Endothelial cell of umbilical vein (primary cell): ENCODE results near the gene MAPKBP1. TPM values are rescaled to one million over a fixed set of nuclear protein-coding genes. Genes with fewer than 3 reads are reported as not detected.

Experiments used
- BruUV-seq: library from RNA; stranded (reverse); fragments of 400-500 nt; replicated peaks from 2 replicates; lab custom pipeline; 2021; lab: Mats Ljungman, UMichigan
- CTCF ChIA-PET: fragments of 300-600, 350-600 bp; sonication (Branson Sonifier 250); formaldehyde crosslinking; loops from one replicate; lab custom pipeline; 2021; ENCODE audit warnings: antibody characterized with exemption, inconsistent platforms; lab: Charles Lee
- POLR2A ChIA-PET: fragments of 300-600, 350-600 bp; sonication (Branson Sonifier 250); formaldehyde crosslinking; loops from one replicate; lab custom pipeline; 2021; ENCODE audit warnings: antibody characterized with exemption, inconsistent platforms; lab: Charles Lee
- DNase-seq: peaks from one replicate; pipeline ENCODE4 v3.0.0-alpha.2; 2011; ENCODE audit warnings: low read depth, low spot score
- FAIRE-seq: peaks from 2 replicates; lab custom pipeline; 2011; peaks lifted over from hg19 to GRCh38; lab: Jason Lieb, UNC
- H2AFZ ChIP-seq: 2 replicates; pipeline ENCODE4 v1.6.0; 2012; ENCODE audit warnings: low read depth, low read length, control low read depth, inconsistent platforms
- H3K27ac ChIP-seq: 2 replicates; pipeline ENCODE4 v1.5.1; 2011; ENCODE audit warnings: low read depth, mild to moderate bottlenecking, control low read depth, low read length, moderate library complexity; ENCODE audit not compliant: insufficient read depth
- H3K27me3 ChIP-seq, 2 experiments: 2 replicates each; pipeline versions ENCODE4 v1.6.0 to v1.6.1; 2011; ENCODE audit warnings: low read length in 2 of 2, mixed read lengths in 1 of 2; ENCODE audit not compliant: control insufficient read depth in 2 of 2, insufficient read depth in 2 of 2
- H3K36me3 ChIP-seq, 2 experiments: 2 replicates in 1 of 2; 3 replicates in 1 of 2; pipeline ENCODE4 v1.5.1; 2011; ENCODE audit warnings: low read length in 2 of 2, mild to moderate bottlenecking in 1 of 2, moderate library complexity in 1 of 2; ENCODE audit not compliant: control insufficient read depth in 2 of 2, insufficient read depth in 2 of 2; ENCODE audit errors: extremely low read depth in 1 of 2
- H3K4me1 ChIP-seq: 3 replicates; pipeline ENCODE4 v1.5.1; 2011; ENCODE audit warnings: mild to moderate bottlenecking, low read length; ENCODE audit not compliant: control insufficient read depth, insufficient read depth; ENCODE audit errors: extremely low read depth
- H3K4me2 ChIP-seq: 2 replicates; pipeline ENCODE4 v1.6.1; 2011; ENCODE audit warnings: low read length, control low read depth, mixed read lengths; ENCODE audit not compliant: insufficient read depth
- H3K4me3 ChIP-seq, 3 experiments: fragments of 200-600 bp in 1 of 3; sonication (generic), shearing (Covaris generic) in 1 of 3; replicated peaks in 1 of 3; 2 replicates each; pipeline ENCODE4 v1.5.1; 2011 to 2016; ENCODE audit warnings: control low read depth in 3 of 3, low read length in 3 of 3, mild to moderate bottlenecking in 2 of 3, inconsistent platforms in 1 of 3, low read depth in 1 of 3, moderate library complexity in 1 of 3; ENCODE audit not compliant: insufficient read depth in 1 of 3
- H3K79me2 ChIP-seq: 2 replicates; pipeline ENCODE4 v1.6.0; 2012; ENCODE audit warnings: low read length, inconsistent platforms; ENCODE audit not compliant: control insufficient read depth, insufficient read depth
- H3K9ac ChIP-seq: replicated peaks from 2 replicates; pipeline ENCODE3; 2011; ENCODE audit warnings: low read length, control low read depth; ENCODE audit not compliant: insufficient read depth; ENCODE audit errors: extremely low read depth
- H3K9me1 ChIP-seq: replicated peaks from 3 replicates; pipeline ENCODE4 v1.6.0; 2011; ENCODE audit warnings: mild to moderate bottlenecking, low read length; ENCODE audit not compliant: control insufficient read depth, insufficient read depth; ENCODE audit errors: extremely low read depth
- H3K9me3 ChIP-seq: replicated peaks from 2 replicates; pipeline ENCODE4 v1.5.1; 2012; ENCODE audit warnings: low read length, inconsistent platforms; ENCODE audit not compliant: control insufficient read depth, insufficient read depth
- H4K20me1 ChIP-seq: replicated peaks from 2 replicates; pipeline ENCODE3; 2011; ENCODE audit warnings: mild to moderate bottlenecking, low read length; ENCODE audit not compliant: control insufficient read depth, insufficient read depth; ENCODE audit errors: extremely low read depth
- CTCF ChIP-seq, 2 donors: IDR thresholded peaks; 1 replicate in 1 of 2; 2 replicates in 1 of 2; pipeline ENCODE4 v1.5.1; 2011; ENCODE audit warnings: low read length in 2 of 2, mild to moderate bottlenecking in 2 of 2, moderate library complexity in 2 of 2, control low read depth in 1 of 2, inconsistent platforms in 1 of 2, low read depth in 1 of 2; ENCODE audit not compliant: insufficient read depth in 1 of 2; ENCODE audit errors: extremely low read depth in 1 of 2
- EZH2 ChIP-seq: IDR thresholded peaks from 2 replicates; pipeline ENCODE4 v1.6.1; 2012; ENCODE audit warnings: borderline replicate concordance, low read depth, mild to moderate bottlenecking, moderate library complexity, low read length, inconsistent platforms; ENCODE audit not compliant: severe bottlenecking
- FOS ChIP-seq: IDR thresholded peaks from 2 replicates; pipeline ENCODE4 v1.6.1; 2011; ENCODE audit warnings: mild to moderate bottlenecking, low read length, moderate library complexity, borderline replicate concordance; ENCODE audit not compliant: insufficient read depth
- GATA2 ChIP-seq: IDR thresholded peaks from 2 replicates; pipeline ENCODE4 v1.7.0; 2011; ENCODE audit warnings: low read depth, mild to moderate bottlenecking, moderate library complexity, mixed read lengths, low read length; ENCODE audit not compliant: insufficient read length, insufficient read depth
- JUN ChIP-seq: IDR thresholded peaks from 2 replicates; pipeline ENCODE4 v1.6.1; 2011; ENCODE audit warnings: borderline replicate concordance, low read depth; ENCODE audit not compliant: insufficient read length, insufficient read depth
- MAX ChIP-seq: IDR thresholded peaks from 2 replicates; pipeline ENCODE4 v1.6.1; 2011; ENCODE audit not compliant: insufficient read depth, insufficient read length
- MYC ChIP-seq: IDR thresholded peaks from one replicate; pipeline ENCODE4 v1.6.1; 2011; ENCODE audit warnings: mild to moderate bottlenecking, low read depth, low read length
- POLR2A ChIP-seq: IDR thresholded peaks from 2 replicates; pipeline ENCODE4 v1.6.1; 2012; ENCODE audit warnings: low read depth, mild to moderate bottlenecking, control low read depth, low read length
- POLR2AphosphoS5 ChIP-seq: IDR thresholded peaks from 2 replicates; pipeline ENCODE4 v1.6.1; 2012; ENCODE audit warnings: low read depth, mild to moderate bottlenecking, control low read depth, low read length, moderate library complexity; ENCODE audit not compliant: insufficient read depth
- dilution Hi-C: fragments of 300-500 bp; cut with MboI; formaldehyde crosslinking; loops from one replicate; pipeline ENCODE4 v1.15.0; 2019; ENCODE audit warnings: low sequenced_read_pairs; ENCODE audit not compliant: extremely low pct_ligation_motif_present
- intact Hi-C: fragments of 100-400 bp; cut with micrococcal nuclease; formaldehyde crosslinking; loops from one replicate; pipeline ENCODE4 v1.10.0; 2022
- polyA plus RNA-seq, 4 experiments: library from polyadenylated mRNA; depleted of rRNA in 3 of 4; stranded (reverse) in 3 of 4; unstranded in 1 of 4; fragments of >200 nt; gene quantifications; 2 replicates each; pipeline versions ENCODE4 v1.2.1 to v1.2.3, GENCODE V29; 2011 to 2012; ENCODE audit warnings: missing spikeins in 1 of 4
- total RNA-seq: library from RNA; stranded (reverse); gene quantifications from 2 replicates; pipeline ENCODE4 v1.2.3, GENCODE V29; 2021

Gene MAPKBP1
- total and polyA plus RNA-seq, 2 donors (not counting 3 experiments of a cell fraction or from before 2014, with no cell fraction given): 12.3 to 55.8 TPM

GRCh38 chr15:41834096-41834495 lies 59.8 kb downstream of the MAPKBP1 start:
- H3K9me3 ChIP-seq: no peaks in the 10 kb centered on the region
- TF ChIP-seq JUN (no peak), FOS (no peak), EZH2 (no peak), POLR2A (no peak), POLR2AphosphoS5 (no peak), MYC (no peak), GATA2 (no peak), MAX (no peak), CTCF (IDR thresholded peaks at IDR 0.05; ENCODE audit: extremely low read depth in 1 of 2, insufficient read depth in 1 of 2, low read depth in 1 of 2, low read length in 2 of 2) (no peak)
- intact Hi-C loops (no loop called here), dilution Hi-C loops (no loop called here)
- CTCF ChIA-PET: interaction anchor here (1.2 kb wide), 1 partner anchor 71 kb away, joined by 3 read pairs; no protein-coding TSS in a partner anchor
- no TSS peak for BruUV-seq
- no peak overlapping the region for H3K4me3 ChIP-seq
- no peak for FAIRE-seq
- no peak for DNase-seq
- no peaks in the 10 kb centered on the region for H3K79me2 ChIP-seq
- H3K9ac ChIP-seq: no peak overlapping the region
- H4K20me1 ChIP-seq: no peaks in the 10 kb centered on the region
- H2AFZ ChIP-seq: no peak overlapping the region
- no peak overlapping the region for H3K27ac ChIP-seq
- peaks cover 0 to 6% of the 10 kb centered on the region in 2 experiments for H3K36me3 ChIP-seq
- H3K27me3 ChIP-seq: no peaks in the 10 kb centered on the region
- no peak overlapping the region for H3K4me2 ChIP-seq
- H3K4me1 ChIP-seq: peaks cover under 1% of the 10 kb centered on the region
- POLR2A ChIA-PET: no interaction called here
- no peaks in the 10 kb centered on the region for H3K9me1 ChIP-seq
